ENCODE measurements around the gene ADGRV1.

The ADGRV1 gene

DNA sequence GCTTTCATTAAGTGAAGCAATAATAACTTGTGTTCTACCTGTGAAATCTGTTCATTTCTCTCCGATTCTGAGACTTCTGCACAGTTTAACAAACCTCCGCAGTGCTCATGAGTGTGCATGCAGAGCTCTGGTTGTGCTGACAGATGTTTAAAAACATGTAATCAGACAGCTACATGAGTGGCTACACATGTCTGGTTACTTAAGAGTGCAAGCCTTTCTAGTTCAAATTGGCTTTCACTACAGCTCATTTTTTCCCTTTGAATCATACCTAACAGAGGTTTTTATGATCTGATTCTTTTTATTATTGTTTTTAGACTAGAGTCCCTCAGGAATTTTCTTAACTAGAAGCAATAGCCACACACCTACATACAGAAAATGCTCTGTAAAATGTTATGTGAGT is 514.3 kb downstream of the ADGRV1 start:
- no peak for DNase-seq (ENCODE audit: low spot score)

GRCh38 chr5:91074615-91075014 is 516.0 kb downstream of the ADGRV1 start:
- DNase-seq (ENCODE audit: low spot score): no peak

- DNase-seq (ENCODE audit: low spot score): no peak
Observed at GRCh38 chr5:91076138-91076537, 517.5 kb downstream of the ADGRV1 start.

- no peak for DNase-seq (ENCODE audit: low spot score)
Observed at GRCh38 chr5:91077623-91078022, 519.0 kb downstream of the ADGRV1 start.

- DNase-seq (ENCODE audit: low spot score): no peak
Observed at GRCh38 chr5:91079037-91079436, 520.4 kb downstream of the ADGRV1 start.

GRCh38 chr5:91089758-91090157 is 531.2 kb downstream of the ADGRV1 start:
- DNase-seq (ENCODE audit: low spot score): no peak

DNA sequence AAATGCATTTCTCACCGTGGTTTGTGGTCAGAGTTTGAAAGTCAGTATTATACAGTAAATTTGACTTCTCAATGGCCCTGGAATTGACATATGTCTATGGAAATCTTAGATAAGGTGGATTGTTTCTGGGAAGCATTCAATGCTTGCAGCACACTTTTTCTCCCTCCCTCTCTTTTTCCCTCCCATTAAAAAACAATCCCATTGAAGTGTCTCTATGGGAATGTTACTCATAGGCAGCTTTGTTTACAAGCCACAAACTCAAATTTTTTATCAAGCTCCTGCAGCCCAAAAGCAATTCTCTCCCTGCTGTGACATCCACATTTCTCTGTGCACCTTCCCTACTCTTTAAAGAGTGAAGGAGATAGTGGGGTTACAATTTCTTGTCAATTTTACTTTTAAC is 532.4 kb downstream of the ADGRV1 start:
- no peak for DNase-seq (ENCODE audit: low spot score)

DNA sequence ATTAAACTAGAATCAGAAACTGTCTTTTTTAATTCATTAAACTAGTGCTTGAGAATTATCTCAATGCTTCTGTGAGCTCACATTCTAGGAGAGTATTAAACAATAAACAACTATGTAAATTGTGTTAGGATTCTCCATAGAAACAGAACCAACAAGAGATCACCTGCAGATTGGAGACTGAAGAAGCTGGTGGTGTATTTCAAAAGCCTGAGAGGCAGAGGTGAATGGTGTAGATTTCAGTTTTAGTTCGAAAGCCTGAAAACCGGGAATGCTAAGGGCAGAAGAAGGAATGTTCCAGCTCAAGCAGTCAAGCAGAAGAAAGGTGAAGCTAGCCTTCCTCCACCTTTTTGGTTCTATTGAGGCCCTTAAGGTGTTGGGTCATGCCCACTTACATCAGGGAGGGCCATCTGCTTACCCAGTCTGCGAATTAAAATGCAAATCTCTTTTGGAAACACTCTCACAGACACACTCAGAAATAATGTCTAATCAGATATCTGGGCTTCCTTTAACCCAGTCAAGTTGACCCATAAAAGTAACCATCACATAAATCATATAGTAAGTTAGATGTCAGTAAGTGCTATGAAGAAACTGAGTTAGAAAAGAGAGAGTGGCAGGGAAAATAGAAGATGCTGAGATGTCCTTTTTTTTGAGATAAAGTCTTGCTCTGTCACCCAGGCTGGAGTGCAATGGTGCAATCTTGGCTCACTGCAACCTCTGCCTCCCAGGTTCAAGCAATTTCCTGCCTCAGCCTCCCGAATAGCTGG is 533.1 kb downstream of the ADGRV1 start:
- no peak for DNase-seq (ENCODE audit: low spot score)

DNA sequence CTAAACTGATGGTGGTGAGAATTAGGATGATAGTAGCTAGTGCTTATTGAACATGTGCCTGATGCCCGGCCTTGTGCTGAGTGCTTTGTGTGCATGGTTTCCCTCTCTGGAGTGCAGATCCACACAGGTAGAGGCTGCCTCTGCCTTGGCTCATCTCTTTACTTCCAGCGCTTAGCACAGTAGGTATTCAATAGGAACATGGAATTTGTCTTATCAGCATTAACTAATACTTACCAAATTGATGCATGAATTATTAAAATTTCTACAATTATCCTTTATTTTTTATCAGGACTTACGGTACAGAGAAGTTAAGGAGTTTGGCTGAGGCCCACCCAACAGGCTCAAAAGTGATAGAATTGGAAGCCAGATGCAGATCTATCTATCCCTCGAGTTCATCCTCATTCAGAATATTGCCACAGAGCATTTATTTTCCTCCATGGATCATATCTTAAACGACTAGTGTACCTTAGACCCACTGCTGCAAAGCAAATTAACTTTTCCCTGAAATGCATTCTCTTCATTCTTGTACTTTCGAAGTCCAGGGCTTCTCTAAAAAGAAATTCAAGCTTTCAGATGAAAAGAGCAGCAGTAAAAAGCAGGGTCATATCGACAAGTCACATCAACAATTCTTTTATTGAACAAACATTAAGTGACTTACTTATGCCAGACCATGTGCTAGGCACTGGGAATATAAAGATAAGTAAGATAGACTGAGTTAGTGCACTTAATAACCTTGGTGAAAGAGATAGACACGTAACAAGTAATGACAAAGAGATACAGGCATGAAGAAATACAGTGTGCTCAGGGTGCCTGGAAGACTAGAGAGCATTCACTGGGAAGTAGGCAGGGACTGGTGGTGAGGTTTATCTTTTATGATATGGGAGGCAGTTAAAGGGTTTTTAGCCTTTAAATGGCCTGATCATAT is 534.5 kb downstream of the ADGRV1 start:
- no peak for DNase-seq (ENCODE audit: low spot score)

- no peak for DNase-seq (ENCODE audit: low spot score)
Observed at GRCh38 chr5:91095313-91095712, 536.7 kb downstream of the ADGRV1 start.

DNA sequence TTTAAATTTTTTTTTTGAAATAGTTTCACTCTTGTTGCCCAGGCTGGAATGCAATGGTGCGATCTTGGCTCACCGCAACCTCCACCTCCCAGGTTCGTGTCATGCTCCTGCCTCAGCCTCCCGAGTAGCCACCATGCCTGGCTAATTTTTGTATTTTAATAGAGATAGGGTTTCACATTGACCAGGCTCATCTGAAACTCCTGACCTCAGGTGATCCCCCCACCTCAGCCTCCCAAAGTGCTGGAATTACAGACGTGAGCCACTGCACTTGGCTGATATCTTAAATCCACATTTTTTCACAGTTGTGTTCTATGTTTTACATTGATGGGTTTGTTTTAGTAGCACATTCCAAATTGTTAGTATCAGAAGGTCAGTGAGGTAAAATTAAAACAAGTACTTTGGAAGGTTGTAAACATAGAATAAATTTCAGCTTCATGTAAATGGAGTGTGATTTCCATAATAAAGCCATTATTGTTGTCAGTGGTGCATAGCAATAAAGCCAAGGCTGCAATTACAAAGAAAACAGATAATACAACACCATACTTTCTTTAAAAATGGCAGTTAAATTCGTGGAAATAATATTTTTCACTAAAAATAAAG is 537.3 kb downstream of the ADGRV1 start:
- no peak for DNase-seq (ENCODE audit: low spot score)

DNA sequence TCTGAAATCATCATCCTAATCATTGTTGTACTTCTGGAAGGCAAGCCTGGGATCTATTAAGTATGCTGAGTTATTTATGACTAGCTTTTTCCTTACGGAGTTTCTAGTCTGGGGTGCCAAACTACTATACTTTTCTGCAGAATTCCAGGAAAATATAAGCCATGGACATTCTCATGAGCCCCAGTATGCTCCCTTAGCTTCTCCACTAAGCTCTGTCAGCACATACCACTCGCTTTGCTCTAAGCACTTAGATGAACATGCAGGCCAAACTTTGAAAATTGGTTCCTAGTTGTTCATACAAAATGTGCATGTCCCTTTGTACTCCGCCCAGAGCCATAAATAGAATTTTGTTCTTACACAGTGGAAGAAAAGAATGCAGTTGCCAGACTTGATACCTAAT is 539.9 kb downstream of the ADGRV1 start:
- no peak for DNase-seq (ENCODE audit: low spot score)

DNA sequence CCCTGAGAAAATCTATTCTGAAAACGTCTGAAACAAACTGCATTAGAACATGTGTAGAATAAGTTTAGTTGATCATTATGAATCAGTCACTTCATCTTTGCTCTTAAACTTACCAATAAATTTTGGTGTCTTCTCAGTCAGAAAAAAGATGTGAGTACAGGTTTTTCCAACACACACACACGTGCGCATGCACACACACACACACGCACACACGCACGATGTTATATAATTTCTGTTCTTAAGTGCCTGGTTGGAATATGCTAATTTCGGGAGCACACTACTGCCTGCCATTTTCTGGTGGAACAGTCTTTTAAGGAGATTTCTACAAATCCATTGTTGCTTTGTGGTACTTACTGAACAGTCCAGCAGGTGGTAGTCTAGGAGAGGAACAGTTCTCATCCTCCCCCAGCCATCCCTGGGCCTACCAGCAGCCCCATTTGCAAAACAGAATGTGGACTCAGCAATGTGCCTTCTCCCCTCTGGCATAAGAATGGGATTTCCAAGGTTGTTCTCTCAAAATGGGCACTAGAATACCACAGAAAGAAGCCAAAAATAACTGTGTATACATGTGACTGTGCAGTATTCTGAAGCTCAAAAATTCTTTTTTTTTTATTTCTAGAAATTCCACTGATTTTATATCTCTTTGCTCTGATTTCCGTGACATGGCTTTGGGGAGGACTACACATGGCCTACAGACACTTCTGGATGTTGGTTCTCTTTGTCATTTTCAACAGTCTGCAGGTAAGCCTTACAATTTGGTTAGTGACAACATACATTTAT is 543.2 kb downstream of the ADGRV1 start:
- peak; percentile 47 for DNase-seq (ENCODE audit: low spot score)

GRCh38 chr5:91103353-91104061 is 544.9 kb downstream of the ADGRV1 start:
- DNase-seq (ENCODE audit: low spot score): no peak

- no peak for DNase-seq (ENCODE audit: low spot score)
Observed at GRCh38 chr5:91104062-91104448, 545.5 kb downstream of the ADGRV1 start.

GRCh38 chr5:91106842-91107511 is 548.4 kb downstream of the ADGRV1 start:
- no peak for DNase-seq (ENCODE audit: low spot score)

- DNase-seq (ENCODE audit: low spot score): no peak
Observed at GRCh38 chr5:91109634-91110033, 551.0 kb downstream of the ADGRV1 start.

DNA sequence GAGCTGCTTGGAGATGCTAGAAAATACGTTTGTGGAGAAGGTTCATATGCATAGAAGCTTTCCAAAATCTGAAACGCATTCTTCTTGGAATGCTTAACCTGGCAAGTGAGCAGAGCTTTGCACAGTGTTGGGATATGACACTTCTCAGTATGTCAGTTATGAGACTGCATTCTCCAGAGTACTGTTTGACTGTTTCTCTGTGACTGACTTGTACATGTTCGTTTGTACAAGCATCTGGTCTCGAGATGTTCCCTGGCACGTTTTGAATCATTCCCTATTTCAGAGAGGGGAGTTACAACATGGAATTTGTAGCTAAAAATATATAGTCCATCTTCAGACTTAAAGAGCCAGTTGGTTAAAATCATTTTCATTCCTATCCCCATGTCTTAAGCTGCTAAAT is 552.1 kb downstream of the ADGRV1 start:
- DNase-seq (ENCODE audit: low spot score): no peak

GRCh38 chr5:91111473-91112238 is 553.1 kb downstream of the ADGRV1 start:
- no peak for DNase-seq (ENCODE audit: low spot score)

GRCh38 chr5:91114658-91115057 is 556.1 kb downstream of the ADGRV1 start:
- DNase-seq (ENCODE audit: low spot score): no peak

All from CD4-positive, alpha-beta T cell treated with Interleukin-15 for 4 hours (primary cell).